MCF 10A (cell line): ENCODE results near the gene TGFB2. TPM values are rescaled to one million over a fixed set of nuclear protein-coding genes. Genes with fewer than 3 reads are reported as not detected.

Experiments
- BruUV-seq: library from RNA; stranded (reverse); fragments of 400-500 nt; replicated peaks from 2 replicates; lab custom pipeline; 2021; lab: Mats Ljungman, UMichigan
- CTCF ChIA-PET: fragments of 300-600 bp; sonication (Branson Sonifier 250); formaldehyde crosslinking; extraction: SDS; loops from one replicate; lab custom pipeline; 2021; ENCODE audit warnings: antibody characterized with exemption, inconsistent platforms; lab: Yijun Ruan, JAX
- POLR2A ChIA-PET: fragments of 300-600, 350-650 bp; sonication (Branson Sonifier 250); formaldehyde crosslinking; extraction: SDS; loops from one replicate; lab custom pipeline; 2020; ENCODE audit warnings: antibody characterized with exemption, inconsistent platforms; lab: Yijun Ruan, JAX
- DNase-seq: peaks from one replicate; pipeline ENCODE4 v3.0.0-alpha.2; 2018; ENCODE audit not compliant: unreplicated experiment
- H3K27ac Mint-ChIP-seq: one replicate; pipeline ENCODE4 v1.8.0; 2022; ENCODE audit warnings: mild to moderate bottlenecking, low read depth, mixed read lengths; ENCODE audit not compliant: unreplicated experiment
- H3K27me3 Mint-ChIP-seq: one replicate; pipeline ENCODE4 v1.8.0; 2022; ENCODE audit warnings: mixed read lengths; ENCODE audit not compliant: insufficient read depth, unreplicated experiment
- H3K36me3 Mint-ChIP-seq: one replicate; pipeline ENCODE4 v1.8.0; 2022; ENCODE audit warnings: mild to moderate bottlenecking, moderate library complexity, mixed read lengths; ENCODE audit not compliant: insufficient read depth, unreplicated experiment
- H3K4me1 Mint-ChIP-seq: one replicate; pipeline ENCODE4 v1.8.0; 2022; ENCODE audit warnings: mixed read lengths; ENCODE audit not compliant: insufficient read depth, unreplicated experiment
- H3K4me3 Mint-ChIP-seq: one replicate; pipeline ENCODE4 v1.8.0; 2022; ENCODE audit warnings: mild to moderate bottlenecking, moderate library complexity, mixed read lengths; ENCODE audit not compliant: unreplicated experiment
- H3K9me3 Mint-ChIP-seq: one replicate; pipeline ENCODE4 v1.8.0; 2022; ENCODE audit warnings: mixed read lengths; ENCODE audit not compliant: unreplicated experiment
- CTCF ChIP-seq: fragments of 200-600 bp; IDR thresholded peaks from one replicate; pipeline ENCODE4 v1.8.0; 2022; ENCODE audit warnings: antibody characterized with exemption, mild to moderate bottlenecking; ENCODE audit not compliant: unreplicated experiment
- intact Hi-C: fragments of 100-400 bp; cut with micrococcal nuclease; formaldehyde crosslinking; loops from 2 replicates; pipeline ENCODE4 v1.14.1; 2022
- total RNA-seq: library from RNA; stranded (reverse); gene quantifications from 2 replicates; pipeline ENCODE4 v1.2.3, GENCODE V29; 2022

Gene TGFB2
- total RNA-seq, 1 experiment from 2014 or later: 6.3 TPM

- Mint-ChIP-seq H3K4me3 (no peak overlapping the region), H3K27me3 (no peaks in the 10 kb centered on the region), H3K9me3 (peaks cover 7% of the 10 kb centered on the region), H3K4me1 (peaks cover 52% of the 10 kb centered on the region), H3K36me3 (no peaks in the 10 kb centered on the region), H3K27ac (peak overlapping the region; percentile 65)
- no peak for TF ChIP-seq CTCF
- POLR2A ChIA-PET: interaction anchor here (1.1 to 2.0 kb wide), 3 partner anchors 10 to 24 kb away, joined by 3 to 6 read pairs (median 5); no protein-coding TSS in a partner anchor
- BruUV-seq: no TSS peak
- intact Hi-C loops: loop anchor here (5.0 kb wide), 2 partner anchors 98 to 112 kb away; no protein-coding TSS in a partner anchor
- no peak for DNase-seq
- CTCF ChIA-PET: interaction anchor here (0.6 to 1.7 kb wide), 12 partner anchors 10 to 828 kb away, joined by 3 to 5 read pairs (median 4); partner anchors contain the start of gene TGFB2
Observed at GRCh38 chr1:218475275-218475674, 130.1 kb downstream of the TGFB2 start.

- intact Hi-C loops: loop anchor here (5.0 kb wide), 2 partner anchors 98 to 112 kb away; no protein-coding TSS in a partner anchor
- Mint-ChIP-seq H3K36me3 (no peaks in the 10 kb centered on the region), H3K27me3 (no peaks in the 10 kb centered on the region), H3K4me3 (no peak overlapping the region), H3K4me1 (peaks cover 57% of the 10 kb centered on the region), H3K9me3 (peaks cover 7% of the 10 kb centered on the region), H3K27ac (peak overlapping the region; percentile 65)
- TF ChIP-seq CTCF: no peak
- no TSS peak for BruUV-seq
- ChIA-PET POLR2A (interaction anchor here (1.0 to 2.0 kb wide), 4 partner anchors 10 to 24 kb away, joined by 3 to 6 read pairs (median 4); no protein-coding TSS in a partner anchor), CTCF (interaction anchor here (0.6 to 1.7 kb wide), 13 partner anchors 10 to 828 kb away, joined by 3 to 5 read pairs (median 4); partner anchors contain the start of gene TGFB2)
- DNase-seq: no peak
Observed at GRCh38 chr1:218475699-218476098, 130.6 kb downstream of the TGFB2 start.

GRCh38 chr1:218476385-218476784, 131.2 kb downstream of the TGFB2 start:
- Mint-ChIP-seq H3K9me3 (peaks cover 7% of the 10 kb centered on the region), H3K4me3 (no peak overlapping the region), H3K27me3 (no peaks in the 10 kb centered on the region), H3K36me3 (no peaks in the 10 kb centered on the region), H3K27ac (peak overlapping the region; percentile 65), H3K4me1 (peaks cover 63% of the 10 kb centered on the region)
- no peak for TF ChIP-seq CTCF
- POLR2A ChIA-PET: interaction anchor here (0.6 to 2.0 kb wide), 8 partner anchors 8 to 515 kb away, joined by 3 to 6 read pairs (median 3); no protein-coding TSS in a partner anchor
- intact Hi-C loops: loop anchor here (5.0 kb wide), 2 partner anchors 99 to 111 kb away; no protein-coding TSS in a partner anchor
- CTCF ChIA-PET: interaction anchor here (0.6 to 1.7 kb wide), 5 partner anchors 16 to 590 kb away, joined by 3 to 4 read pairs (median 3); partner anchors contain the start of gene TGFB2
- DNase-seq: peak; percentile 70
- BruUV-seq: no TSS peak

GRCh38 chr1:218478336-218478735, 133.2 kb downstream of the TGFB2 start:
- Mint-ChIP-seq H3K4me1 (peaks cover 65% of the 10 kb centered on the region), H3K4me3 (no peak overlapping the region), H3K9me3 (peaks cover 7% of the 10 kb centered on the region), H3K27me3 (no peaks in the 10 kb centered on the region), H3K36me3 (no peaks in the 10 kb centered on the region), H3K27ac (peak overlapping the region; percentile 65)
- TF ChIP-seq CTCF: no peak
- intact Hi-C loops: loop anchor here (5.0 kb wide), 2 partner anchors 101 to 109 kb away; no protein-coding TSS in a partner anchor
- POLR2A ChIA-PET: interaction anchor here (0.8 to 4.9 kb wide), 3 partner anchors 12 to 20 kb away, joined by 3 to 40 read pairs (median 5); no protein-coding TSS in a partner anchor
- CTCF ChIA-PET: interaction anchor here (0.6 to 1.1 kb wide), 3 partner anchors 10 to 61 kb away, joined by 3 to 6 read pairs (median 3); no protein-coding TSS in a partner anchor
- DNase-seq: peak; percentile 53
- BruUV-seq: no TSS peak
